Renal cortex interstitium (tissue), 11 donors: ENCODE measurements around the gene SH3BGRL. TPM values are rescaled to one million over a fixed set of nuclear protein-coding genes. Genes with fewer than 3 reads are reported as not detected.
"Not testable (repeated sequence)": the region's sequence is repeated elsewhere in the genome, so short reads cannot be mapped to it uniquely, and the experiment has no call there.

ENCODE experiments used
- DNase-seq, 11 donors: peaks; one replicate each; pipeline ENCODE4 v3.0.0-alpha.2; 2013; ENCODE audit warnings: low read depth in 9 of 11, low spot score in 4 of 11; ENCODE audit errors: extremely low read depth in 1 of 11
- polyA plus RNA-seq, 3 donors: library from polyadenylated mRNA; unstranded; fragments of 120-200 nt; gene quantifications; one replicate each; pipeline ENCODE4 v1.2.1, GENCODE V29; 2013; ENCODE audit not compliant: insufficient read length in 3 of 3

SH3BGRL gene
- polyA plus RNA-seq, 3 donors: 185 to 225 (median 196) TPM

DNA sequence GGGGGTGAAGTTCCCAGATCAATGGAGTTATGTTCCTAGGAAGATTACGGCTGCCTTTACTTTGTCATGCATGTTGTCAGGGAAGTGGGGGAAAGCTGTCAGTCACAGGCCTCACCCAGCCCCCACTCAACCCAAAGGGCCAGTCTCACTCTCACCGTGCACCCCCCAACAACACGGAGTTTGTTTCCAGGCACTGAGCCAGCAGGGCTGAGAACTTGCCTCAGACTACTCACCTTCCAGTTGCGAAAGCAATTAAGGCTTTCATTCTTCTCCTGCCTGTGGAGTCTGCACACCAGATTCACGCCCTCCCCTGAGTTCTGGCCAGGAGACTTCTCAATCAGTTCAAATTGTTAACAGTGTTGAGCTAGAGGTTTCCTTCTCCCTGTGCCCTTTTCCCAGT, 114.3 kb downstream of the SH3BGRL start:
- no peak for DNase-seq

DNA sequence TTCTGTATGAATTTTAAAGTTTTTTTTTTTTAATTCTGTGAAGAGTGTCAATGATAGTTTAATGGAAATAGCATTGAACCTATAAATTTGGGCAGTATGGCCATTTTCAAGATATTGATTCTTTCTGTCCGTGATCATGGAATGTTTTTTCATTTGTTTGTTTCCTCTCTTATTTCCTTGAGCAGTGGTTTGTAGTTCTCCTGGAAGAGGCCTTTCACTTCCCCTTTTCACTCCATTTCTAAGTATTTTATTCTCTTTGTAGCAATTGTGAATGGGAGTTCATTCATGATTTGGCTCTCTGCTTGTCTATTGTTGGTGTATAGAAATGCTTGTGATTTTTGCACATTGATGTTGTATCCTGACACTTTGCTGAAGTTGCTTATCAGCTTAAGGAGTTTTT, 129.8 kb downstream of the SH3BGRL start:
- DNase-seq: not testable (repeated sequence)

DNA sequence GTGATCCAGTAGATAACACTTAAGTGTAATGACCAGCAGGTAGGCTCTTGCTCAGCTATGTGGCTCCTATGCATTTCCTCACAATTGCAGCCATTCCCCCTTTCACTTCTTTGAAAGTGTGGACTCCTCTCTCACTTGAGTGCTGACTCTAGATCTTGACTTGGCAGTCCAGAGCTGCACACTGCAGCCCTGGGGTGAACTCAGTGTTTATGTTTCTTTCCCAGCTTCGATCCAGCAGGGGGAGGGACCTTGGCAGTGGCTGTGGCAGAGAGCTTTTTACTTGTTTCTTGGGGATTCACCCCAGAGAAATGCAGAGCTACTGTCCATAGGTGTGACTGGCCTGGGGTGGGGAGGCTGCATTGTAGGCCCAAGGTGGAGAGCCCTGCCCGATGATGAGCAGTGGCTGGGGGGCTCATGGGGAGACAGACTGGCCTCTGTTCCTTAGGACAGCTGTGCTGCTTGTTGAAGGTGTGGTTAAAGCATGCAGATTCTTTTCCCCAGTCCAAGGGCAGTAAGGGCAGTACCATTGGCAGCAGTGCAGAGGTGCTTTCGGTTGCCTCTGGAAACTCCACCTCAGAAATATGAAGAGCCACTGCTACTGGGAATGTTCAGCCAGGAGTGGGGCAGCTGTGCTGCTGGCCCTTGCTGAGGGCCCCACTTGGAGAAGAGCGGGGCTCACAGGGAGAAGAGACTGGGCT, 134.7 kb downstream of the SH3BGRL start:
- DNase-seq: no peak

DNA sequence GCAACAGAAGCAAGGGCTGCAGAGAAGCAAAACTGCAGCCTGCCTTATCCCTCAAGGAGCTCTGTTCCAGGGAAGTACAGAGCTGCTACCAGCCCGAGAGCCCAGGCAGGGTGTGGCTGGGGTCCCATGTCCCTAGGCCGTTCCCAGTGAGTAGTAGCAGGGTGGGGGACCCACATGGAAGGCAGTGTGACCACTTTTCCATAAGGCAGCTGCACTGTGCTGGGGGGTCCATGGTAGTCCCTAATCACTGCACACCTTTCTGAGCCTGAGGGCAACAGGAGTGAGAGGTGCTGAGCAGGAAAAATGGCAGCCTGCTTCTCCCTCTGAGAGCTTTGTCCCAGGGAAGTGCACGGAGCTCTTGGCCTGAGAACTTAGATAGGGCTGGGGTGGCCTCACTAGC, 135.9 kb downstream of the SH3BGRL start:
- DNase-seq: no peak

DNA sequence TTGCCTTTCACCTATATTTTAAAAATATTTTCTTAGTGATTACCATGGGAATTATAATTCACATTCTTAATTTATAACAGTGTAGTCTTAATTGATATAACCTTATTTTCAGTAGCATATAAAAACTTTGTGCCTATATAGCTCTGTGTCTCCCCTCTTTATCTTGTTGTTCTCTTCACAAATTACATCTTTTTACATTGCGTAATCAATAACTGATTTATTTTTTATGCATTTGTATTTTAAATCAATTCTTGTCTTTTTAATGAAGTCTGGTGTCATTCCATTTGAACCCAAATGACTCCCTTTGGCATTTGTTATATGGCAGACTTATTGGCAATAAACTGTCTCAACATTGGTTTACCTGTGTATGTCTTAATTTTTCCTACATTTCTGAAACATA, 137.0 kb downstream of the SH3BGRL start:
- DNase-seq: no peak

DNA sequence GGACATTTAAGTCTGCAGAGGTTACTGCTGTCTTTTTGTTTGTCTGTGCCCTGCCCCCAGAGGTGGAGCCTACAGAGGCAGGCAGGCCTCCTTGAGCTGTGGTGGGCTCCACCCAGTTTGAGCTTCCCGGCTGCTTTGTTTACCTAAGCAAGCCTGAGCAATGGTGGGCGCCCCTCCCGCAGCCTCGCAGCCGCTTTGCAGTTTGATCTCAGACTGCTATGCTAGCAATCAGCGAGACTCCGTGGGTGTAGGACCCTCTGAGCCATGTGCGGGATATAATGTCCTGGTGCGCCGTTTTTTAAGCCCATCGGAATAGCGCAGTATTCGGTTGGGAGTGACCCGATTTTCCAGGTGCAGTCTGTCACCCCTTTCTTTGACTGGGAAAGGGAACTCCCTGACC, 143.4 kb downstream of the SH3BGRL start:
- not testable (repeated sequence) for DNase-seq

Other genes starting within 250 kb of the SH3BGRL start
- 10 to 100 TPM; 37.4 to 54.0 (median 48.6) TPM for gene HMGN5, start 189 bp upstream of the SH3BGRL start, polyA plus RNA-seq